PC-9 (cell line): Measurements from ENCODE around the gene GP1BB.

Experiments
- EZH2 ChIP-seq: fragments of 200-600 bp; sonication (generic); IDR thresholded peaks from 2 replicates; pipeline ENCODE4 v1.8.0; 2017; ENCODE audit warnings: antibody characterized with exemption, low read depth
- TF ChIP-seq, protein P1 (sequence below): fragments of 200-600 bp; sonication (generic); conservative IDR thresholded peaks from 2 replicates; pipeline ENCODE4 v1.6.1; 2017; ENCODE audit warnings: mixed run types, antibody characterized with exemption, mild to moderate bottlenecking, moderate library complexity

DNA sequence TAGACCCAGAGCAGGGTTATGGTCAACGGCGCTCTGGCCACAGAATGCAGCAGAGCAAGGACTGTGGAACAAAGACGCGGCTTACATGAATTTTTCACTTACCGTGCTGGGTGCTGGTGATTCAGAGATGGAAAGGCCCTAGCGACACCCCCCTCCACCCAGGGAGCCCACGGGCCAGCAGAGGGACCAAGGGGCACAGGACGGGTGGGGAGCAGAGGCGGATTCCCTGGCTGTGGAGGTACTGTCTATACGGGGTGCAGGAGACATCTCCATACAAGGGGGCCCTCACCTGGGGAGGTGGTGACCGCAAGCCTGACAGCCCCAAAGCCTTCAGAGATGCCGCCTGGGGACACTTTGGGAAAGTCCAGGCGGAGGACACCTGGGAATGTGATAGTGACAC, 10.1 kb upstream of the GP1BB start:
- TF ChIP-seq, protein P1, sequence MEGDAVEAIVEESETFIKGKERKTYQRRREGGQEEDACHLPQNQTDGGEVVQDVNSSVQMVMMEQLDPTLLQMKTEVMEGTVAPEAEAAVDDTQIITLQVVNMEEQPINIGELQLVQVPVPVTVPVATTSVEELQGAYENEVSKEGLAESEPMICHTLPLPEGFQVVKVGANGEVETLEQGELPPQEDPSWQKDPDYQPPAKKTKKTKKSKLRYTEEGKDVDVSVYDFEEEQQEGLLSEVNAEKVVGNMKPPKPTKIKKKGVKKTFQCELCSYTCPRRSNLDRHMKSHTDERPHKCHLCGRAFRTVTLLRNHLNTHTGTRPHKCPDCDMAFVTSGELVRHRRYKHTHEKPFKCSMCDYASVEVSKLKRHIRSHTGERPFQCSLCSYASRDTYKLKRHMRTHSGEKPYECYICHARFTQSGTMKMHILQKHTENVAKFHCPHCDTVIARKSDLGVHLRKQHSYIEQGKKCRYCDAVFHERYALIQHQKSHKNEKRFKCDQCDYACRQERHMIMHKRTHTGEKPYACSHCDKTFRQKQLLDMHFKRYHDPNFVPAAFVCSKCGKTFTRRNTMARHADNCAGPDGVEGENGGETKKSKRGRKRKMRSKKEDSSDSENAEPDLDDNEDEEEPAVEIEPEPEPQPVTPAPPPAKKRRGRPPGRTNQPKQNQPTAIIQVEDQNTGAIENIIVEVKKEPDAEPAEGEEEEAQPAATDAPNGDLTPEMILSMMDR: no peak
- TF ChIP-seq EZH2: no peak
